HG02610 (cell line): Measurements from ENCODE around the gene CTNNBL1.
A peak's percentile ranks its signal among the peaks of the same experiment; 100 is the strongest.

Experiments used
- ATAC-seq: cut with Tn5 transposase; IDR thresholded peaks from one replicate; pipeline ENCODE4 v1.9.1; 2021; ENCODE audit warnings: mild to moderate bottlenecking, moderate library complexity; ENCODE audit not compliant: unreplicated experiment

CTNNBL1 gene

DNA sequence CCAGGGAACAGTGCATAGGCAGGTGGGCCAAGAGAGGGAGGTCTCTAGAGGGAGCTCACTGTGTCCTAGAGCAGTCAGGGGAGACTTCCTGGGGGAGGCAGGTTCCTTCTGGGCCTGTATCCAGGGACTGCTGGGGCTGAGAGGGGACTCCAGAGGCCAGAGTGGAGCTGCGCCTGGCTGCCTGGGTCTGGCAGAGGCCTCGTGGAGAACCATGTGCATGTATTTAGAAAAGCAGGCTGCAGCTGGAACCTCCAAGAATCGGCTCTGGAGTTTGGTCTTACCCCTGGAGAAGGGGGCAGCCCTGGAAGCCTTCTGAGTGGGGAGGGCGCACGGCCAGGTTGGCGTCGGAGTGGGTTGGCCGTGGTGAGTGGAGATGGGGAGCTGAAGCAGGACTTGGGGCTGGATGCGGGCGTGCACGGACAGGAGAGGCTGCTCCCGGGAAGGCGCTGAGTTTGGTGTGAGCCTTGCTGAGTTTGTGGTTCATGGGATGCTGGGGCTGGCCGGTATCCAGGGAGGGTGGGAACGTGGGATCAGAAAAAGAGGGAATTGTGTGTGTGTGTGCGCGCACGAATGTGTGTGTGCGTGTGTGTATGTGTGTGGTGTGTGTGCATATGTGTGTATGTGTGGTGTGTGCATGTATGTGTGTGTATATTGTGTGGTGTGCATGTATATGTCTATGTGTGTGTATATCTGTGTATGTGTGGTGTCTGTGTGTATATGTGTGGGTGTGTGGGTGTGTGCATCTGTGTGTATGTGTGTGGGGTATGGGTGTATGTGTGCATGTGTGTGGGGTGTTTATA is 219.9 kb downstream of the CTNNBL1 start:
- no peak for ATAC-seq

DNA sequence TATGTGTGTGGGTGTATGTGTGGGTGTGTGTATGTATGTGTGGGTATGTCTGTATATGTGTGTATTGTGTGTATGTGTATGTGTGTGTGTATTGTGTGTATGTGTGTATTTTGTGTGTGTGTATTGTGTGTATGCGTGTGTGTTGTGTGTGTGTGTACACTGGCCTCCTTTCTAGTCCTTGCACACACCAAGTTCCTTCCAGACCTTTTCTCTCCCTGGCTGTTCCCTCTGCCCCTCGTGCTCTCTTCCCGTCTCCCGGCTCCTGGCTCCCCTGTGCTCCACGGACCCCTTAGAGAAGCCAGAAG is 220.5 kb downstream of the CTNNBL1 start:
- ATAC-seq = no peak

DNA sequence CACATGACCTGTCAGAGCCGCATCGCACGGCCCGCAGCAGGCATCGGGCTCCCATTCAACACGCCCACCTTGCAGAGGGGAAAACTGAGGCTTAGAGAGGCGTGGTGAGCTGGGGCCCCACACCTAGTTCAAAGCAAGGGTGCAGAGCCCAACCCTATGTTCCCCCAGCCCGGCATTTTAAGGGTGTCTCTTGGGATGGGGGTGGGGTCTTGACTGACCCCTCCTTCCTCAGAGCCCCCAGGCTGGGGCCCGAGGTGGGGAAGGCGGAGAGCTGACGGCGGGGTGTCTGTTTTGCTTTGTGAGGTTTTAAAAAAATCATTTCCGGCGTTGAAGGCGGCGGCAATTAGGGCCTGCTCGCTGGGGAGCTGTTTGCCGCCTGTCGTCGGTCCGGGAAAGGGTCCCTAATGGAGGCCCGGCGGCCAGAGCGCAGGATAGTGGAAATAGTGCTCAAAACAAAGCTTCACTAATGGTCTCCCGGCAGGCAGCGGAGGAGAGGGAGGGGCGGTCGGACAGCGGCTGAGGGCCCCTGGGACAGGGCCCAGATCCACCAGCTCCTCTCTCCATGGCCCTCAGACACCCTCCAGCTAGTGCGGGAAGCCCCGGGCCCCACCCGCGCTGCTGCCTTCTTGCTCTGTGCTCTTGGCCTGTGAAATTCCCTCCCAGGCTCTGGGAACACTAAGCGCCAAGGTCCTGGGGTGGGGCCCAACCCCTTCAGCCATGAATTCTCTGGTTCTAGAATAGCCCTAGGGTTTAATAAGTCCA is 221.0 kb downstream of the CTNNBL1 start:
- no peak for ATAC-seq

DNA sequence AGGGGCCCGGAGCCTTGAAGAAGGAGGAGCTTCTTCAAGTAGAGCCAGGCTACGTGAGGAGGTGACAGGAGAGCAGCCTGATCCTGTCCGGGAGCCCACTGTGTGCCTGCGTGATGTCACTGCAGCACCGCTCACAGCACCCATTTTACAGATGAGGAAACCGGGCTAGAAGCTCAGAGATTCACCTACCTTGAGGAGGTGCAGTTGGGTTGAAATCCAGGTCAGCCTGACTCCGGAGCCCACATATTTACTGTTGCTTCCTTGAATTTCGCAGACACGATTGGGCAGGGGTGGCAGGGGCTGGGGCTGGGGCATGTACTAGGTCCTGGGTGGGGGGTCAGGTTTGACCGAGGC is 221.6 kb downstream of the CTNNBL1 start:
- ATAC-seq = no peak

DNA sequence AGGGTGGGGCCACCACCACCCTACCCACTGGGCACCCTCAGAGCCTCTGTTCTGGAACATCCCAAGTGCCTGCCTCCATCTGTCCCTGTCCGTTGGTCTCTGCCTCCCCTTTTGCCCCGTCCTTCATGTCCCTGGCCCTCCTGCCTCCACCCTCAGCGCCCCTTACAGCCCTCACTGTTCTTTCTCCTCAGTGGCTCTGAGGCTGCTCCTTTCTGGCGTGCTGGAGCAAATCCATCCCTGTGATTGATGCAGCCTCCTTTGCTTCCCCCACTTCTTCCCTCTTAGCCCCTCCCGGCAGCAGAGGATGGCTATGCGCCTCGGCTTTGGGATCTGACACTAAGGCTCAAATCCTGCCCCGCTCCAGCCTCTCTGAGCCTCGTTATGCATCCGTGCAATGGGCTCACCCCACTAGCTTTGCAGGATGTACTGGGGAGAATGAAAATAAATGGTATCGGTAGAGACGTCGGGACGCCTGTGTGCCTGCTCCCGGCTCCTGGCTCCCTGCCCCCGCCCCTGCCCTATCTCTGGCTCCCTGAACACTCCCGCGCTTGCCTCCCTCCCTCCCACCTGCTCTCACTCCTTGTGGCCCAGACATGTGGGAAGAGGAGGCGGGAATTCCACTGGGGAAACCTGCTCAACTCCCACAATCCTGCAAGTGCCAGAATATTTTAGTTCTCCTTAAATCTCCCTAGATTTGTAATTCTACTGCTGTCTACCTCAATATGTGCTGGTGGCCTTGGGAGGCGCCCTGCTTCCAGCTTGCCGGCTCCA is 222.2 kb downstream of the CTNNBL1 start:
- no peak for ATAC-seq

DNA sequence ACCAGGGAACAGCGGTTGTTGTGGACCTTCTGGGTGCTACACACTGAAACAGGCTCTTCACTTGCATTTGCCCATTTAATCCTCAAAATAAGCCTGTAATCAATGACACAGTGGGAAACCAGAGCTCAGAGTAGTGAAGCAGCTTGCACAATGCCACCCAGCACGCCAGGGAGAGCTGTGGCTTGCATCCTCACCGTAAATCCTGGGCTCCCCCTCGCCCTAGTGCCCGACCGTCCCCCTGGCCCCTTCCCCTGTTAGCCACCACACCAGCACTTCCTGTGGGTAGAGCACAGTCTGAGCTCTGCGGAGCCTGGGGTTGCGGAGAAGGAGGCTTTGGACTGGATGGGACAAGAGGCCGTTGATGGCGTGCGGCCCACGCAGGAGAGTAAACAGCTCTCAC is 223.6 kb downstream of the CTNNBL1 start:
- no peak for ATAC-seq

DNA sequence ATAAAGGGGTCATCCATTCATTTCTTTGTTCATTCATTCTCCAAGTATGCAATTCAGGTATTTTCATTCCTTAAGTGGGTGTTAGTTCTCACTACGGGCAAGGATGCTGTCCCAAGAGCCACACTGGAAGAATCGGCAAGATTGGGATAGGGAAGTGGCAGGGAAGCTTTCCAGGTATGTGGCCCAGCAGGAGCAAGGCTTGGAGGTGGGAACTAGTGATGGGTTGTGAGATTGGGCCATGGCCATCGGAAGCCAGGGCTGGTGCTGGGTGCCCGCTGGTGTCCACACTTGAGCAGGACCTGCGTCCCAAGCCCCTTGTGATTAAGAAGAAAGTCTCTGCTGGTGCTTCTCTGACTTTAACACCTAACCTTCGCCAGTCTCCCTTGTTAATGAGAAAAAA is 224.2 kb downstream of the CTNNBL1 start:
- ATAC-seq = no peak

DNA sequence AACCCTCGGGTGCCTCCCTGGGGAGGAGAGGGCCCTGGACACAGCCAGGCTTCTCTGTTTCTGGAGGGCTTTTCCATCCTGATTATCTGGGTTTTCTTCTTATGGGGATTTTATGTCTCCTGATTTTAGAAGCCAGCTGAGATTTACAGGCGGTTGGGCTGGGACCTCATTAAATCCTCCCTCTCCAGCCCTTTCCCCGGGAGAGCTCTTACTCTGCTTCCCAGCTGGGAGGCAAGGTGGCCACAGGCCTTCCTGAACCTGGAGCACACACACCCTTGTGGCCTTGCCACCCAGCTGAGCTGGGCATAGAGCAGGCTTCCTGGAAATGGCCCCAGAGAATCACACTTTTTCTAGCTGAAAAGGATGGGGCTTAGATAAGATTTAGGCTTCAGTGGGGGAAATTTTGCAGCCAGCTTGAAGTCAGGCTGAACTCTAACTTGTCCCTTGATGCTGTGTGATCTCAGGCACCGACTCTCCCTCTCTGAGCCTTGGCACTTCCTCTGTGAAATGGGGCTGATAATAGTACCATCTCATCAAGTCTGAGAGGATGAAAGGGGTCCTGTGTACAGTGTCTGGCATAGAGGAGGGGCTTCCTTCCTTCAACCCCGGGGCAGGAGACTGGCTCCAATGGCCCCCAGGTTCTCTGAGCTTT is 225.7 kb downstream of the CTNNBL1 start:
- no peak for ATAC-seq

DNA sequence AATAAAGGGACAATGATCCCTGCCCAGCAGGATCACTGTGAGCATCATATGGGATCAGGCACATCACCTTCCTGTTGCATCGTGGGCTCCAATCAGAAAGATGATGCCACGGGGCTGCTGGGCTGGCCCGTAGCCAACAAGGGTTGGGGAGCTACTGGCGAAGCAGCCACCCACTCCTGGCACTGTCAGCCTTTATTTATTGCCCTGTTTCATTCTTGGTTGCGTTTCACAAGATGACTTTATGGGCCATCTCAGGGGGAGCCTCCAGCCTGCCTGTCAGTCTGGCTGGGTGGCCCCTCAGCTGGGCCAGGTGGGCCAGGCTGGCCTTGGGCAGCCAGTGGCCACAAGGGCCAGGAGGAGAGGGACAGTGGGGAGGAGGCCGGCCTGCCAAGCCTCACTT is 226.4 kb downstream of the CTNNBL1 start:
- ATAC-seq = no peak

DNA sequence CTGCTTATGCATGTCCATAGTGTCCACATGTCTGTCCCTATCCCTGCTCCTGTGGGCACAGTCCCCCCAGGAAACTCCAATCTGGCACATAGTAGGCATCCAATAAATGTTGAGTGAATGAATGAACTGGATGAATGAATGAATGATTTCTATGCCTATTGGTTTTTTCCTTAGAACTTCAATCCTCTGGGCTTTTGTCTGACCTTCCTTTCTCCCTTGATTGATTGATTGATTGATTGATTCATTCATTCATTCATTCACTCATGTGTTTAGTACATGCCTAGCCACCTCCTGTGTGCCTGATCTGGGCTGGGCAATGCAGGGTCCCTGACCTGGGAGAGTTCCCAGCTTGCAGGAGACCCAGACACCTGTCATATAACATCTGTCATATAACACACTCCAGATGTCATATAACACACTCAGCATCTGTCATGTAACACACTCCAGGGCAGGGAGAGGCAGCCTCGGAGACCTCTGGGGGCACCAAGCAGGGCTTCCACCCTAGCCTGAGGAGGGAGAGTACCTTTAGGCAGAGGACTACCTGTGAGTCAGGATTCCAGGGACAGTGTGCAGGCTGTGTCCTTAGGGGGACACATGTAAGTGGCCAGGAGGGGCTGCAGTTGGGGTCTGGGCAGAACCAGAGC is 227.0 kb downstream of the CTNNBL1 start:
- no peak for ATAC-seq

DNA sequence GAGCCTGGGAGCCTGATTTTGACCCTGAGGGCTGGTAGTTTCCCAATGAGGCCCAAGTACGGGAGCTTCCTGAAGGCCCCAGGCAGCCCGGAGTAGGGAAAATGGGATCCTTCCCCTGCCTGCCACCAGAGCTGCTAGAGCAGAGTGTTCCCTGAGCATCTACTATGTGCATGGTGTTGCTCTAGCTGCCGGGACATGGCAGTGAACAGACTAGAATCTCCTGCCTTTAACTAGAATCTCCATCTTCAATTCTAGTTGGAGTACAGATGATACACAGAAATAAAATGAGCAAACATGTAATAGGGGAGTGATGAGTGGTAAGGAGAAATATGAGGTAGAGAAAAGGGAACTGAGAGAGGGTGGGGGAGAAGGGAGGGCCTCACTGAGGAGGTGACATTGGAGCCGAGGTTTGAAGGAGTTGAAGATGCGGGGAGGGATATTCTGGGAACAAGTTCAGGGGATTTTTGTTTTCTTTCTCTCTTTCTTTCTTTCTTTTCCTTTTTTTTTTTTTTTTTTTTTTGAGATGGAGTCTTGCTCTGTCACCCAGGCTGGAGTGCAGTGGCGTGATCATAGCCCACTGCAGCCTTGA is 227.6 kb downstream of the CTNNBL1 start:
- ATAC-seq = peak; percentile 62
